ENCODE results near the gene LRRC57. TPM values are rescaled to one million over a fixed set of nuclear protein-coding genes. Genes with fewer than 3 reads are reported as not detected.
A peak's percentile ranks its signal among the peaks of the same experiment; 100 is the strongest.

The LRRC57 gene
- total and polyA plus RNA-seq, 4 donors, result 2.7 to 14.1 (median 5.3) TPM

GRCh38 chr15:42523331-42523730 is 25.3 kb downstream of the LRRC57 start:
- 43% methylated on average over 2 of the region's 2 CpGs for WGBS
- Histone ChIP-seq H3K4me1 (ENCODE audit: control insufficient read depth in 4 of 4, insufficient read depth in 4 of 4, low read length in 3 of 4) (peaks cover 0 to 3% (median 0%) of the 10 kb centered on the region in 4 donors), H3K4me3 (ENCODE audit: low read depth in 1 of 3, low read length in 3 of 3) (no peak overlapping the region), H3K9ac (ENCODE audit: low read depth in 1 of 2, low read length in 2 of 2) (no peak overlapping the region), H3K27me3 (ENCODE audit: control insufficient read depth in 4 of 4, insufficient read depth in 4 of 4, low read length in 3 of 4) (no peaks in the 10 kb centered on the region), H3K27ac (ENCODE audit: low read depth in 1 of 2, low read length in 2 of 2) (no peak overlapping the region), H3K9me3 (ENCODE audit: control insufficient read depth in 4 of 4, low read length in 3 of 4) (no peaks in the 10 kb centered on the region), H3K36me3 (ENCODE audit: control insufficient read depth in 4 of 4, insufficient read depth in 3 of 4, low read depth in 1 of 4, low read length in 3 of 4) (peaks cover 7 to 14% (median 9%) of the 10 kb centered on the region in 4 donors)
- DNase-seq (ENCODE audit: low spot score), result no peak
- TF ChIP-seq RXRA (IDR thresholded peaks at IDR 0.05) (peak; percentile 14 to 31), NR2F2 (IDR thresholded peaks at IDR 0.05) (no peak)

GRCh38 chr15:42511007-42511391 is 37.6 kb downstream of the LRRC57 start:
- no peaks in the 10 kb centered on the region for H3K9me3 ChIP-seq (ENCODE audit: control insufficient read depth in 4 of 4, low read length in 3 of 4)
- no peak overlapping the region for H3K4me3 ChIP-seq (ENCODE audit: low read depth in 1 of 3, low read length in 3 of 3)
- peaks cover 0 to 14% (median 12%) of the 10 kb centered on the region in 4 donors for H3K36me3 ChIP-seq (ENCODE audit: control insufficient read depth in 4 of 4, insufficient read depth in 3 of 4, low read depth in 1 of 4, low read length in 3 of 4)
- no peaks in the 10 kb centered on the region for H3K27me3 ChIP-seq (ENCODE audit: control insufficient read depth in 4 of 4, insufficient read depth in 4 of 4, low read length in 3 of 4)
- WGBS, result 69% methylated on average over 4 of the region's 4 CpGs
- no peak for TF ChIP-seq GABPA (IDR thresholded peaks at IDR 0.05 in 1 of 2, conservative IDR thresholded peaks at IDR 0.05 in 1 of 2)
- no peak for TF ChIP-seq RXRA (IDR thresholded peaks at IDR 0.05)
- no peak for TF ChIP-seq NR2F2 (IDR thresholded peaks at IDR 0.05)
- no peak for TF ChIP-seq ATF3 (IDR thresholded peaks at IDR 0.05)
- TF ChIP-seq MAX (IDR thresholded peaks at IDR 0.05), result no peak
- TF ChIP-seq EGR1 (IDR thresholded peaks at IDR 0.05; ENCODE audit: low read depth in 2 of 2), result no peak
- TF ChIP-seq JUND (IDR thresholded peaks at IDR 0.05), result no peak
- no peak for TF ChIP-seq FOXA2 (IDR thresholded peaks at IDR 0.05)
- no peak for TF ChIP-seq REST (IDR thresholded peaks at IDR 0.05)
- TF ChIP-seq, protein P1, sequence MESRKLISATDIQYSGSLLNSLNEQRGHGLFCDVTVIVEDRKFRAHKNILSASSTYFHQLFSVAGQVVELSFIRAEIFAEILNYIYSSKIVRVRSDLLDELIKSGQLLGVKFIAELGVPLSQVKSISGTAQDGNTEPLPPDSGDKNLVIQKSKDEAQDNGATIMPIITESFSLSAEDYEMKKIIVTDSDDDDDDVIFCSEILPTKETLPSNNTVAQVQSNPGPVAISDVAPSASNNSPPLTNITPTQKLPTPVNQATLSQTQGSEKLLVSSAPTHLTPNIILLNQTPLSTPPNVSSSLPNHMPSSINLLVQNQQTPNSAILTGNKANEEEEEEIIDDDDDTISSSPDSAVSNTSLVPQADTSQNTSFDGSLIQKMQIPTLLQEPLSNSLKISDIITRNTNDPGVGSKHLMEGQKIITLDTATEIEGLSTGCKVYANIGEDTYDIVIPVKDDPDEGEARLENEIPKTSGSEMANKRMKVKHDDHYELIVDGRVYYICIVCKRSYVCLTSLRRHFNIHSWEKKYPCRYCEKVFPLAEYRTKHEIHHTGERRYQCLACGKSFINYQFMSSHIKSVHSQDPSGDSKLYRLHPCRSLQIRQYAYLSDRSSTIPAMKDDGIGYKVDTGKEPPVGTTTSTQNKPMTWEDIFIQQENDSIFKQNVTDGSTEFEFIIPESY (IDR thresholded peaks at IDR 0.05), result no peak
- TF ChIP-seq TAF1 (conservative IDR thresholded peaks at IDR 0.05), result no peak
- H3K27ac ChIP-seq (ENCODE audit: low read depth in 1 of 2, low read length in 2 of 2), result peak overlapping the region; percentile 52 to 57
- no peak overlapping the region for H3K9ac ChIP-seq (ENCODE audit: low read depth in 1 of 2, low read length in 2 of 2)
- H3K4me1 ChIP-seq (ENCODE audit: control insufficient read depth in 4 of 4, insufficient read depth in 4 of 4, low read length in 3 of 4), result peaks cover 0 to 7% (median 0%) of the 10 kb centered on the region in 4 donors
- DNase-seq (ENCODE audit: low spot score), result no peak
